Stimulated activated CD4-positive, alpha-beta T cell treated with anti-CD3 and anti-CD28 coated beads, TNF-alpha, amount 100 ng/mL, for 1 hour (primary cell): ENCODE measurements around the gene MON2.
"Not testable (repeated sequence)": the region's sequence is repeated elsewhere in the genome, so short reads cannot be mapped to it uniquely, and the experiment has no call there.

Experiments
- DNase-seq, 3 donors: peaks; one replicate each; pipeline ENCODE4 v3.0.0-alpha.2; 2020; ENCODE audit warnings: low read depth in 3 of 3, low spot score in 1 of 3

Gene MON2

DNA sequence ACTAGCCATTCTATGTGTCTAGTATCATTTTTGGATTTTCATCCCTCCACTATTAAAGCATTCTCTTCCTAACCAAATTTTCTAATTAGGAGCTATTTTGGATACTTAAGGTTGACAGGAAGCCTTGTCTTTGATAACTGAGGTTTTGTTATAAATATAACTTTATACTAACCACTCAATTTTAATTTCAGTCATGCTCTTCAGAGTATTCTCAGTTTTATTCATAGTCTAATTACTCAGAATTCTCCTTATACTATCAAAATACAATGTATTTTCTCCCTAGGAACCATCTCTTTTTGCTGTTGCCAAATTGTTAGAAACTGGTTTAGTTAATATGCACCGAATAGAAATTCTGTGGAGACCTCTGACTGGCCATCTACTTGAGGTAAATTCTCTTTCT, 76.2 kb downstream of the MON2 start:
- no peak for DNase-seq

GRCh38 chr12:62543324-62543723, 76.7 kb downstream of the MON2 start:
- no peak for DNase-seq

DNA sequence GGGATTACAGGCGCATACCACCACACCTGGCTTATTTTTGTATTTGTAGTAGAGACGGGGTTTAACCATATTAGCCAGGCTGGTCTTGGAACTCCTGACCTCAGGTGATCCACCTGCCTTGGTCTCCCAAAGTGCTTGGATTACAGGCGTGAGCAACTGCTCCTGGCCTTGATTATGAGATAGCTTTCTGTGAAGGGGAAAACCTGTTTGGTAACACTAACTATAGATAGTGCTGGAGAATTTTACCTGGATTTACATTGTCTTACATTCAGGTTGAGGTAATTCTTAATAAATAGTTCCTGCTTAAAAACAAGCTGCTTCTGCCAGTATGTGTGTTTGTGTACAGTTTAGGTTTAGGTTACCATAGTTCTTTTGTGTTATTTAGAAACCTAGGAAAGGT, 77.1 kb downstream of the MON2 start:
- no peak for DNase-seq

DNA sequence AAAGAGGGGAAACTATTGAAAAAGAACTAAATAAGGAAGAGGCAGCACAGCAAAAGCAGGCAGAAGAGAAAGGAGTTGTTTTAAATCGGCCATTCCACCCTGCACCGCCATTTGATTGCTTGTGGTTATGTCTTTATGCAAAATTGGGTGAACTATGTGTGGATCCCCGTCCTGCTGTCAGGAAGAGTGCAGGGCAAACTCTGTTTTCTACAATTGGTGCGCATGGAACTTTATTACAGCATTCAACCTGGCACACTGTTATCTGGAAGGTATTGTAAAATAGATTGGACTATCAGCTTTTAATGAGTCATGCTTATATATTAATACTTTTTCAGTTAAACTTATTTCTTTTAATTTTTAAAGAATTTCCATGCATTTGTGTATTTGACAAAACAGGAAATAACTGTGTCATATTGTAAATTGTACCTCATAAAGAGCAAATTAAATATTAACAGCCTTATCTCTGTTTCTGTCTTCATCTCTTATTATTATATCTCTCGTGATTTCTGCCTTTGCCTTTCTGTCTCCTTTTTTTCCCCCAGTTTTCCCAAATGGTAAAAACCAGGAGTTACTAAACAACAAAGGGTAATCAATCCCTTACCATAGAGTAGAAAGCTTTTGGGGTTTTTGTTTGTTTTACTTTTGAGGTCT, 86.4 kb downstream of the MON2 start:
- no peak for DNase-seq

- not testable (repeated sequence) for DNase-seq
Measured at GRCh38 chr12:62559366-62559765, 92.7 kb downstream of the MON2 start.

DNA sequence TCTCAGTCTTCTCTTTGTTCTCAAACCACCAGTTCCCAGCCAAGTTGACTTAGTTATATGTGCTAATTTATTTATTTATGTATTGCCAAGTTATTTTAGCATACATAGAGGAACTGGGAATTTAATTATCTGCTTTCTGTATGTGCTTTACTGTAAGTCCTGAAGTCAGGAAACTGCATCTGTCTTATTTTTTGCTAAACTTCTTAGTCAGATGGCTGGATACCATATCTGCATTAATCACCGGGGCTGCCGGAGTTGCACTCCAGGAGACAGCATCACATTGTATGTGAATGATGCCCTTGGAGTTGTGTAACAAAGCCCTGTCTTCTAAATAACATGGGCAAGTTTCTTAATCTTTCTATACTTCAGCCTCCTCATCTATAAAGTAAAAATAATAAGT, 96.2 kb downstream of the MON2 start:
- no peak for DNase-seq

DNA sequence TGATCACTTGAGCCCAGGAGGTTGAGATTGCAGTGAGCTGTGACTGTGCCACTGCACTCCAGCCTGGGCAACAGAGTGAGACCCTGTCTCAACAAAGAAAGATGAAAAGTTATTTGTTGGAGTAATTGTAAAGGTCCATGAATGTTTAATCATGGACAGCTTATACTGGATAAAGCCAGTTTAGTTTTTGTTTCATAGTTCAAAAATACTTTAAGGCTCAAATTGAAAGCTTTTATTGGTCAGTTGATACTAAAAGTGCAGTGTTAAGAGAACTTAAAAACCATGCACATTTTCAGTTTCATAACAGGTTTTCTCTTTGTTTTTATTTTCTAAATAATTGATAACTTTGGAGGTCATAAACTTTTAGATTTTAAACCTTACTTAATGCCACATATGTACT, 108.4 kb downstream of the MON2 start:
- DNase-seq: no peak

- DNase-seq: no peak
Measured at GRCh38 chr12:62576503-62576902, 109.9 kb downstream of the MON2 start.

GRCh38 chr12:62578726-62579125, 112.1 kb downstream of the MON2 start:
- DNase-seq: no peak

DNA sequence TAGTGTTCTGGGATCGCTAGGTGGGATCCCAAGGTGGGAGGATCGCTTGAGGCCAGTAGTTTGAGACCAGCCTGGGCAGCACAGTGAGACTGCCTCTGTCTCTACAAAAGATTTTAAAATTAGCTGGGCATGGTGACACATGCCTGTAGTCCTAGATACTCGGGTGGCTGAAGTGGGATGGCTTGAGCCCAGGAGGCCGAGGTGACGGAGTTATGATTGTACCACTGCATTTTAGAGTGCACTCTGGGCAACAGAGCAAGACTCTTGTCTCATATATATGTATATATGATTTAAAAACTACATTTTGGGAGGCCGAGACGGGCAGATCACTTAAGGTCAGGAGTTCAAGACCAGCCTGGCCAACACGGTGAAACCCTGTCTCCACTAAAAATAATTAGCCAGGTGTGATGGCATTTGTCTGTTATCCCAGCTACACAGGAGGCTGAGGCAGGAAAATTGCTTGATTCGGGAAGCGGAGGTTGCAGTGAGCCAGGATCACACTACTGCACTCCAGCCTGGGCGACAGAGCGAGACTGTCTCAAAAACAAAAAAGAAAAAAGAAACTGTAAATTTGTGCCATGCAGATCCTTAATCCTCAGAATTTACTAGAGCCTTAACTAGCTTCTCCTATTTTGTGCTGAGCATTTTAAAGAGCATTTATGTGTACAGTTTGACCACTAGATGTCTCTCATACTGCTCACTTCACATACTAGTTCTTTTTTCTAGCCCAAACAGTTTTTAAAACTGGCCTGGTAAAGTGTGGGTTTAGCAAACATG, 114.8 kb downstream of the MON2 start:
- no peak for DNase-seq

- no peak for DNase-seq
Measured at GRCh38 chr12:62582065-62582366, 115.4 kb downstream of the MON2 start.

- DNase-seq: no peak
Measured at GRCh38 chr12:62584619-62585018, 118.0 kb downstream of the MON2 start.

- DNase-seq: no peak
Measured at GRCh38 chr12:62586850-62587249, 120.2 kb downstream of the MON2 start.

DNA sequence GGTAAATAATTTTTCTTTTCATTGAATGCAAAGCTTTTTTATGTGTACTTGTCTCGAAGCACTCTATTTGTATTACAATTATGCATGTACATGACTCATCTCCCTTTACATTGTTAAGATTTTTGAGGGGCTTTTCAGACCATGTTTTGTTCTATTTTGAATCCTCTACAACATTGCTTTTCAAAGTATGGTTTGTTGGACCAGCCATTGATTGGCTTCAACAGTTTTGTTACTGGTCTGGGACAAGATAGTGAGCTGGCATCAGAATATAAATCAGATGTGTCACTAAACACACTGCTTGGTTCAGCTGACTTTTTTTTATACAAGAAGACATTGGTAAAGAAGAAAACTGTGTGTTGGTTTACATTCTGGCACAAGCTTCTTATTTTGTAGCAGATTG, 122.3 kb downstream of the MON2 start:
- no peak for DNase-seq

DNA sequence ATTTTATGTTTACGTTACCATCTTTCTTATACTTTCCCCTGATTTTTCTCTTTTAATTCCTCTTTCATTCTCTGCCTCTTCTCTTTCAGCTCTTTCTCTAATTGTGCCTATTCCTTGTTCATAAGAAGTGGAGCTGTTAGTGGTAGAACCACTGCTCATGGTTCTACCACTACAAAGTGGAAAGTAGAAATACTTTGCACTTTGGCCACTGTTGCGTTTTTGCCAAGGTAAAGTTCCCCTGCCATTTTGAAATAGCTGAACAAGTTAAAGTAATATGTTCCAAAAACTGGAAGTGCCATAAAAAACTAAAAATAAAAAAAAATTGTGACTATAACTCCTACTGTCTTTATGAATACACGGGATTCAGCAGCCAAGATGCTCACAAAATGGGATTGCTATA, 130.6 kb downstream of the MON2 start:
- DNase-seq: no peak

- DNase-seq: no peak
Measured at GRCh38 chr12:62598846-62599245, 132.2 kb downstream of the MON2 start.

- DNase-seq: no peak
Measured at GRCh38 chr12:62599854-62600437, 133.3 kb downstream of the MON2 start.

- DNase-seq: no peak
Measured at GRCh38 chr12:62601765-62602164, 135.1 kb downstream of the MON2 start.

DNA sequence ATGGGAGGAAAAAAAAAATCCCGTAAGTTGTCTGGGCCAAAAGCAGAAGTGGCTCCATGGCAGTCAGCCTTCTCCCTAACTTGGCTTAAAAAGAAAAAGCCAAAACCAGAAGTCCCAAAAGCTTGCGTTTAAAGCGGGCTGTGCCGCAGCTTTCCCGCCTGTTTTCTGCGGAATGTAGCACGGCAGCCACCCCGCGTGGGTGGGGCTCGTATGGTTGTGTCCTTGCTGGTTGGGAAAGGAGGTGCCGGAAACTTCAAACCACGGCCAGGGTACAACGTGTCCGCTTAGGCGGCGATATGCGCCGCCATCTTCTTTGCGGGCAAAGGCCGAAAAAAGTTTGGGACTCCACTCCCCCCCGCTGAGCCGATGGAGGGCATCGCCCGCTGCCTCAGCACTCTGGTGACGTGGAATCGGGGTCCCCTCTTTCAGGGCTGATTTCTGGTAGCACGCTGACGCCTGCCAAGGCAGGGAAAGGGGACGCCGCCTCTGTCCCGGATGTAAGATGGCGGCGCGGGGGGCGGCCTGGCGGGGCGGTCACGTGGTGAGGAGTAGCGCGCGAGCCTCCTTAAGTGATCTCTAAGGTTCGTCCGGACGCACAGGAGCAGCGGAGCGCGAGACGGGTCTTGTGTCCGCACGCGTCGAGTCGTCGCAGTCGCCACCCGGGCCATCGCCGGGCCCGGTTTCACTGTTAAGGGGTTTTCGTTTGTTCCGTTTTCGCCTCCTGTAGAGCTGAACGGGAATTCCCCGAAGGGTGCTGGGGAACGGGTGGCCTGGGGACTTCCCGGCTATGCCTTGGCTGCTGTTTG, 135.8 kb downstream of the MON2 start:
- DNase-seq: peak; percentile 69 to 73 (median 72)

DNA sequence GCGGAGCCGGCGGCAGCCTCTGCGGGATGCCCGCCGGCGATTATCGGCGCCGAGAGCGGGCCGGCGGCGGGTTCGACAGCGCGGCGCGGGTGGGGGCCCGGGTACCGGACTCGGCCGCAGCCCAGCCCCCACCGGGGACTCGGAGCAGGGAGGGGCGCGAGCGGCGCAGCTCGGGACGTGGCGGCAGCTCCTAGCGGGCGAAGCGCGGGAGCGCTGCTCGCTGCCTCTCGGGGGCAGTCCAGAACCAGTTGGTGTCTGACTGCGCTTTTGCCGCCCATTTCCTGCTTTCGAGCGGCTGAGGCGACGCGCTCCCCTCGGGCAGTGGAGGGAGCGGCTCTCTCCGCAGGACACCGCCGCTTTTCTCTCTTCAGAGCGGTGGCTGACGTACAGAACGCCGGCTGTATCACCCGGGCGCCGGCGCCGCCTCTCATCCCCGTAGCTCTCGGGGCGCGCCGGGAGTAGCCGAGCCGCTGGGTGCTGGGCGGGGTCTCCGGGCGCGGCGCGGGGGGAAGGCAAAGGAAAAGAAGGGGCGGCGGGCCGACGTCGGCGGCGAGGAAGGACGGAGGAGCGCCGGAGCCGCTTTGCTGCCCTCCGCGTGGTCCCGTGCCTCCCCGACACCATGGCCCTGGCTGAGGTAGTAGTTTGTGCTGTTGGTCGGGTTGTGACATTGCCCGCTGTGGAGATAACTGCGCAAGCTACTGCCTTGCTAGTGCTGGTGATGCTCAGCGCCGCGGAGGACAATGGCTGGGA, 136.6 kb downstream of the MON2 start:
- DNase-seq: peak; percentile 62 to 66 (median 66)

- DNase-seq: no peak
Measured at GRCh38 chr12:62603811-62604098, 137.1 kb downstream of the MON2 start.
